ENCODE results near the gene SLC25A21. TPM values are rescaled to one million over a fixed set of nuclear protein-coding genes. Genes with fewer than 3 reads are reported as not detected.

SLC25A21 gene
- total RNA-seq, 2 experiments from 2014 or later = not detected

DNA sequence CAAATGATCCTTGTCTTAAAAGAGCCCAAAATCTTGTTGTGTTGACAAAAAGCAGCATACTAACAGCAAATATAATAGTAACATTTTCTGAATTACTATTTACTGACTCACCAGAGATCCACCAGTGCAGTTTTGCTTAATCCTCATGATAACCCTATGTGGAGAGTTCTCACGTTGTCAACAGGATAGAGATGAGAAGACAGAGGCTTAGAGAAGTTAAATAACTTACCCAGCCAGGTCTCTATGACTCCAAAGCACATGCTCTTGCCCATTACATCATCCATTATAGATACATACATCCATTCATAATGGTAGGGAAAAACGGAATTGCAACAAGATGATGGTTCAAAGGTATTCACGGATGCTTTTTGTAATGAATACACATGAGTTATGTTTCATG lies 398.8 kb downstream of the SLC25A21 start:
- H3K4me1 Mint-ChIP-seq = no peaks in the 10 kb centered on the region
- no peaks in the 10 kb centered on the region for H3K27me3 Mint-ChIP-seq
- CTCF ChIA-PET = no interaction called here
- H3K4me3 Mint-ChIP-seq = no peak overlapping the region
- no peak overlapping the region for H3K27ac Mint-ChIP-seq
- DNase-seq = no peak
- no peaks in the 10 kb centered on the region for H3K36me3 Mint-ChIP-seq (ENCODE audit: low read depth)
- POLR2A ChIA-PET = no interaction called here
- no peaks in the 10 kb centered on the region for H3K9me3 Mint-ChIP-seq

- no peaks in the 10 kb centered on the region for H3K36me3 Mint-ChIP-seq (ENCODE audit: low read depth)
- ChIA-PET CTCF (no interaction called here), POLR2A (no interaction called here)
- no peaks in the 10 kb centered on the region for H3K4me1 Mint-ChIP-seq
- no peak for DNase-seq
- H3K27ac Mint-ChIP-seq = no peak overlapping the region
- H3K27me3 Mint-ChIP-seq = no peaks in the 10 kb centered on the region
- no peak overlapping the region for H3K4me3 Mint-ChIP-seq
- no peaks in the 10 kb centered on the region for H3K9me3 Mint-ChIP-seq
Measured at GRCh38 chr14:36773136-36773540, 399.3 kb downstream of the SLC25A21 start.

- H3K27ac Mint-ChIP-seq = no peak overlapping the region
- H3K4me3 Mint-ChIP-seq = no peak overlapping the region
- CTCF ChIA-PET = no interaction called here
Measured at GRCh38 chr14:36771028-36771640, 401.3 kb downstream of the SLC25A21 start.

DNA sequence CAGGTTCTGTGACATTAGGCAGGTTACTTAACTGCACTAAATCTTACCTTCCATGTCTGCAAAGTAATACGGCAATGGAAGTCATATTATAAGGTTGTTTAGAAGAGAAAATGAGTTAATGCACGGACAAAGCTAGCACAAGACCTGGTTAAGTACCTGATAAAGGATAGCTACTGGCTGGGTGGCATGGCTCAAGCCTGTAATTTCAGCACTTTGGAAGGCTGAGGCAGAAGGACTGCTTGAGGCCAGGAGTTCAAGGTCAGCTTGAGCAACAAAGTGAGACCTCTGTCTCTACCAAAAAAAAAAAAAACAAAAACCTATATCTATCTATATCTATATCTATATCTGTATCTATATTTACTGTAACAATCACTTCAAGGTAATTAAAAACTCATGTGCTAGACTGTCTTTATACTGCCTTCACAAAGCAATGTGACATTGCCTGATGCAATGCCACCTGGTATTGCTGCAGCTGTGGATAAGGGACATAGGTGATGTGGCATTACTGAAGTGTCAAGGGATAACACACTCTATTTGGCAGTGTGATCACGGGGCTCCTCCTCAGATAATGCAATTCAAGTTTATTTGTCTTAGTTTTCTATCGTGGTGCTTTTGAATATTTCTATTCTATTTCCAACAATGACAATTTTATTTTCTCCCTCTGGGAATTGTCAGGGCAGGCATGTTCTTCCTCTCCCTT lies 403.6 kb downstream of the SLC25A21 start:
- H3K4me3 Mint-ChIP-seq = no peak overlapping the region
- no peaks in the 10 kb centered on the region for H3K36me3 Mint-ChIP-seq (ENCODE audit: low read depth)
- POLR2A ChIA-PET = interaction anchor here (1.3 kb wide), 1 partner anchor 15 kb away, joined by 3 read pairs; no protein-coding TSS in a partner anchor

More at GRCh38 chr14:36771028-36771640, 401.3 kb downstream of the SLC25A21 start:
- Mint-ChIP-seq H3K9me3 (no peaks in the 10 kb centered on the region), H3K27me3 (no peaks in the 10 kb centered on the region), H3K4me1 (no peaks in the 10 kb centered on the region), H3K36me3 (ENCODE audit: low read depth) (no peaks in the 10 kb centered on the region)
- POLR2A ChIA-PET = no interaction called here
- no peak for DNase-seq

DNA sequence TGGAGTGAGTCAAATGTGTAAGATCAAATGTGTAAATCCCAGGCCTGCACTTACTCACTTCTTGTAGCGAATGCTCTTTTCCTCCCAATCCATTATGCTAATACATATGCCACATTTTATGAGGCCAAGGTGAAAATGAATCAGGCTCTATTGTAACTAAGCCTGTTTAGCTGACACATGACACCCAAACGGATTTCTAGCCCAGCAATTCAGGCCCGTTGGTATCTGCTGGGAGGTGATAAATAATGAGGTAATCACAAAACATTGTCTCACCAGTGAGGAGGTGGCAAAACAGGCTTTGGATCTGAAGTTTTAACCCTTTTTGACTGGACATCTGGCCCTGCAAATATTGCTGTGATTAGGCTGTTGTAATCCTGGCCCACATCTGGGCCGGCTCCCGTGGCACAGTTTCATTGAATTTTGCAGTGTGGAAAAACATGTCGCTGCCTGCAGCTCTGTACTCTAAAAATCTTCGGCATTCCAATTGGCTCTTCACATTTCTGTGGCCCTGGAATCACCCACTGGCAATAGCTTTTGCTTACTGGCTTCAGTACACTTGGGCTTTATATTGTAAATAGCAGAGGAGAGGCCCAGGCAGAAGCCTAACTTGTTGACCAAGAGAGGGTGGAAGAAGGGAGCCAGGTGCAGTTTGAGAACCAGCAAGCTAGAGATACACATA lies 404.7 kb downstream of the SLC25A21 start:
- Mint-ChIP-seq H3K4me1 (no peaks in the 10 kb centered on the region), H3K27me3 (no peaks in the 10 kb centered on the region), H3K4me3 (no peak overlapping the region), H3K36me3 (ENCODE audit: low read depth) (no peaks in the 10 kb centered on the region), H3K27ac (no peak overlapping the region), H3K9me3 (no peaks in the 10 kb centered on the region)
- CTCF ChIA-PET = no interaction called here
- POLR2A ChIA-PET = no interaction called here
- DNase-seq = no peak

More for the DNA sequence above, 403.6 kb downstream of the SLC25A21 start:
- no peaks in the 10 kb centered on the region for H3K27me3 Mint-ChIP-seq
- no peaks in the 10 kb centered on the region for H3K4me1 Mint-ChIP-seq
- no peaks in the 10 kb centered on the region for H3K9me3 Mint-ChIP-seq
- CTCF ChIA-PET = no interaction called here
- H3K27ac Mint-ChIP-seq = no peak overlapping the region
- no peak for DNase-seq

DNA sequence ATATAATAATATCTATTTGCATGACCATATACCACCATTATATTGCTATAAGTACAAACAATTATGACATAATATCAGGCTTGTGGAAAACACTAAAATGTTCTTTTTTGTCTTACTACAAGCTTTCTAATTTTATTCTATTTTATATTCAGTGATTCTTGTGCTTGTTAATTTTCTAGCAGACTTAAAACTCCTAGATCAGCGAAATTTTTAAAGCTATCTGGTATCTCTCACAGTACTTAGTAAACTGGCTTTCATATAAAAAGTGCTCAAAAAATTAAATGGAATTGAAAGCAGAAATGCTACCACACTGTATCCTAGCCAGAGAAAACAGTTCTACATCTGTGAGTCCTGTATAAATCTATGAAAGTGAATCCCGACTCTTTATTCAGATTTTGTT lies 405.4 kb downstream of the SLC25A21 start:
- H3K27me3 Mint-ChIP-seq = no peaks in the 10 kb centered on the region
- H3K4me1 Mint-ChIP-seq = no peaks in the 10 kb centered on the region
- no peak overlapping the region for H3K27ac Mint-ChIP-seq
- no peaks in the 10 kb centered on the region for H3K9me3 Mint-ChIP-seq
- ChIA-PET POLR2A (no interaction called here), CTCF (no interaction called here)
- no peak overlapping the region for H3K4me3 Mint-ChIP-seq
- no peak for DNase-seq
- H3K36me3 Mint-ChIP-seq (ENCODE audit: low read depth) = no peaks in the 10 kb centered on the region

GRCh38 chr14:36757734-36758601 lies 414.4 kb downstream of the SLC25A21 start:
- Mint-ChIP-seq H3K9me3 (peaks cover 2% of the 10 kb centered on the region), H3K36me3 (ENCODE audit: low read depth) (no peaks in the 10 kb centered on the region), H3K27ac (no peak overlapping the region), H3K27me3 (no peaks in the 10 kb centered on the region), H3K4me1 (no peaks in the 10 kb centered on the region), H3K4me3 (no peak overlapping the region)
- POLR2A ChIA-PET = no interaction called here
- CTCF ChIA-PET = no interaction called here
- no peak for DNase-seq

DNA sequence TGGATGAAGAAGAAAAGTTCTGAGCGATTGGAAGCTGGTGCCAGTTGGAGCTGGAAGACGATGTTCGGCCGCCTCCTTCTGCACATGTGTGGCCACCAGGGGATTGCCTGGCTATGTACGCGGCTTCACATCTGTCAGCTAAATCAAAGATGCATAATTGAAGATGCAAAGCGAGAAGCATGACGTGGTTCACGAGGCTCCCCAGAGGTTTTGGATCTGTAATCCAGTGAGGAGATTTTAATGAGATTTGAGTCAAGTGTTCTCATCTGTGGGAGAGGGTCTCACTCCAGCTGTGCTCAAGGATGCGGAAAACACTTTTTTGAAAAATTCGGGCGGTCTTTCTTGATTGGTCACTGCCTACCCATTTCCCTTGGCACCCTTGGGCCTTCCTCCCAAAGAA lies 416.2 kb downstream of the SLC25A21 start:
- peaks cover 7% of the 10 kb centered on the region for H3K9me3 Mint-ChIP-seq
- CTCF ChIA-PET = no interaction called here
- no peaks in the 10 kb centered on the region for H3K4me1 Mint-ChIP-seq
- no peak overlapping the region for H3K27ac Mint-ChIP-seq
- no peak for DNase-seq
- H3K4me3 Mint-ChIP-seq = no peak overlapping the region
- H3K36me3 Mint-ChIP-seq (ENCODE audit: low read depth) = no peaks in the 10 kb centered on the region
- POLR2A ChIA-PET = no interaction called here
- no peaks in the 10 kb centered on the region for H3K27me3 Mint-ChIP-seq

DNA sequence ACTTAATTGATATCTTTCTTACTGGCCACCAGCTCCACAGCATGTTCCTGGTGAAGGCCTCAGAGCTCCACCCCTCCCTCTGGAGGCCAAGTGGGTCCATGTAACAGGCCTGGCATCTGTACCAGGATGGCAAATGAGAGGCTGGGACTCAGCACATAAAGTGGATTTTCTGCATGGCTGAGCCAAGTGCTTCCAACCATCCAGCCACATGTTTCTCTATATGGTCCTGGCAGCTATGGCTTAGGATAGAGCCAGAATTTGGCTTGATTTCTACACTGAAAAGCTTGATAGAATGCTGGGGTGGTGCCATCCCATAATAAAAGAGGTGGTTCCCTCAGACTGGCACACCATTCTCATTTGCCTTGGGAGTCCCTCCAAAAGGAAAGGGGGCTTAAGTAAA lies 416.6 kb downstream of the SLC25A21 start:
- Mint-ChIP-seq H3K27ac (no peak overlapping the region), H3K27me3 (no peaks in the 10 kb centered on the region), H3K9me3 (peaks cover 7% of the 10 kb centered on the region), H3K4me1 (no peaks in the 10 kb centered on the region), H3K4me3 (no peak overlapping the region), H3K36me3 (ENCODE audit: low read depth) (no peaks in the 10 kb centered on the region)
- POLR2A ChIA-PET = no interaction called here
- DNase-seq = no peak
- CTCF ChIA-PET = no interaction called here

- no peaks in the 10 kb centered on the region for H3K27me3 Mint-ChIP-seq
- H3K4me1 Mint-ChIP-seq = no peaks in the 10 kb centered on the region
- H3K36me3 Mint-ChIP-seq (ENCODE audit: low read depth) = no peaks in the 10 kb centered on the region
- H3K4me3 Mint-ChIP-seq = no peak overlapping the region
- DNase-seq = no peak
- H3K27ac Mint-ChIP-seq = no peak overlapping the region
- ChIA-PET CTCF (no interaction called here), POLR2A (no interaction called here)
- peaks cover 7% of the 10 kb centered on the region for H3K9me3 Mint-ChIP-seq
Measured at GRCh38 chr14:36751920-36752319, 420.5 kb downstream of the SLC25A21 start.

DNA sequence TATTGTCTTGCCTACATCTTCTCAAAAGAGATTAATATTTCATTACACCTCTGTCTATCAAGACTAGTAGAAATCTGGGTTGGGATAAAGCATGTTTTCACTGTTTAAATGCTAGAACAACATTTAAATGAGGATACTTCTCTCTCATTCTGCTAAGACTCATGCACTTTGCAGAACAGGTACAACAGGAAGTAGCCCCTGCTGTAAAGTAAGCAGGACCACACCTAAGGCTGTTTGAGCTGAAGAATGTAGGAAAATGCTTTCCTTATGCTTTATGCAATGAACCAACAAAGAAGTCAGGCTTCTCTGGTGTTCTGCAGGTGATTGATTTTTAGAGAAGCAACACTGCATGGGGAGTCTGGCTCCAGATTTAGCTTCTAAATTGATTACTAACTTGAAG lies 421.3 kb downstream of the SLC25A21 start:
- H3K4me1 Mint-ChIP-seq = no peaks in the 10 kb centered on the region
- H3K9me3 Mint-ChIP-seq = peaks cover 7% of the 10 kb centered on the region
- no peak overlapping the region for H3K4me3 Mint-ChIP-seq
- CTCF ChIA-PET = no interaction called here
- H3K27me3 Mint-ChIP-seq = no peaks in the 10 kb centered on the region
- H3K27ac Mint-ChIP-seq = no peak overlapping the region
- POLR2A ChIA-PET = no interaction called here
- H3K36me3 Mint-ChIP-seq (ENCODE audit: low read depth) = no peaks in the 10 kb centered on the region
- no peak for DNase-seq

GRCh38 chr14:36750244-36750643 lies 422.2 kb downstream of the SLC25A21 start:
- CTCF ChIA-PET = no interaction called here
- H3K36me3 Mint-ChIP-seq (ENCODE audit: low read depth) = no peaks in the 10 kb centered on the region

DNA sequence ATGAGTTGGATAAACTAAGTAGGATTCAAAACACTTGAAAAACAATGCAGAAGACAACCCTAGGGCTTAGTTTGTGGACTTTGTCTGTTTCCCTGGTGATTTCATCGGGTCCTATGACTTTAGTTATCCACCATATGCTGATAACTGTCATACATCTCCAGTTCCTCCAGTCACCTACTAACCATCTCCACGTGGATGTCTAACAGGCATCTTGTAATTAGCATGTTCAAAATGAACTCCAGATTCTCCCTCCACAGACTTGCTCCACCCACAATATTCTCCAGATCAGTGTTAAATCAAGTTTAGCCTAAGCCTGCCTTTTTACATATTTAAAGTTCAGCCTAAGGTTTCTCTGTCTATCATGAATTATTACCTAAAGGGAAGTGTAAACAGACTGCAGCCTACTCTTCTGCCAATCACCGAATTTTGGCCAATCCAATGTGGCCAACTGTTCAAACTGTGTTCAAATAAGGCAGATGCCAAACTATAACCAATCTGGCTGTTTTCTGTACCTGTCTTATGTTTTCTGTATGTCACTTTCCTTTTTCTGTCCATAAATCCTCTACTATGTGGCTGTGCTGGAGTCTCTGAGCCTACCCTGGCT lies 423.7 kb downstream of the SLC25A21 start:
- Mint-ChIP-seq H3K9me3 (peaks cover 9% of the 10 kb centered on the region), H3K27me3 (no peaks in the 10 kb centered on the region), H3K4me3 (no peak overlapping the region), H3K4me1 (no peaks in the 10 kb centered on the region), H3K27ac (no peak overlapping the region), H3K36me3 (ENCODE audit: low read depth) (no peaks in the 10 kb centered on the region)
- no peak for DNase-seq
- ChIA-PET CTCF (no interaction called here), POLR2A (no interaction called here)

More at GRCh38 chr14:36750244-36750643, 422.2 kb downstream of the SLC25A21 start:
- peaks cover 7% of the 10 kb centered on the region for H3K9me3 Mint-ChIP-seq
- H3K4me1 Mint-ChIP-seq = no peaks in the 10 kb centered on the region
- POLR2A ChIA-PET = no interaction called here
- no peak overlapping the region for H3K27ac Mint-ChIP-seq
- H3K4me3 Mint-ChIP-seq = no peak overlapping the region
- no peak for DNase-seq
- H3K27me3 Mint-ChIP-seq = no peaks in the 10 kb centered on the region

Measured in activated CD4-positive, alpha-beta memory T cell treated with anti-CD3 and anti-CD28 coated beads, Interleukin-2, amount 10 ng/mL, durations not matched to agents 7 days and 5 days (primary cell).